PC-3 (cell line): ENCODE measurements around the gene FPR2. TPM values are rescaled to one million over a fixed set of nuclear protein-coding genes. Genes with fewer than 3 reads are reported as not detected.

Experiments
- ATAC-seq: fragments of 200-7000 bp; cut with Tn5 transposase; 2 replicates; pipeline ENCODE4 v1.9.1; 2020; ENCODE audit warnings: mild to moderate bottlenecking, moderate library complexity
- BruUV-seq: library from RNA; stranded (reverse); fragments of 400-500 nt; replicated peaks from 2 replicates; lab custom pipeline; 2021; lab: Mats Ljungman, UMichigan
- CTCF ChIA-PET: fragments of 300-600 bp; sonication (Branson Sonifier 250); formaldehyde crosslinking; loops from one replicate; lab custom pipeline; 2022; ENCODE audit warnings: antibody characterized with exemption; lab: Charles Lee
- POLR2A ChIA-PET: fragments of 300-600 bp; sonication (Branson Sonifier 250); formaldehyde crosslinking; loops from one replicate; lab custom pipeline; 2022; ENCODE audit warnings: antibody characterized with exemption; ENCODE audit not compliant: unreplicated experiment; lab: Charles Lee
- DNase-seq: peaks from one replicate; pipeline ENCODE4 v3.0.0-alpha.2; 2015
- H2AFZ ChIP-seq: fragments of 300-600 bp; sonication (generic); 2 replicates; pipeline ENCODE4 v1.6.0; 2016; ENCODE audit warnings: antibody characterized with exemption, low read length
- H3F3A ChIP-seq: fragments of 300-600 bp; sonication (generic); one replicate; pipeline ENCODE4 v1.6.0; 2017; ENCODE audit warnings: antibody characterized with exemption, low read length, control low read depth, mild to moderate bottlenecking; ENCODE audit not compliant: unreplicated experiment
- H3K27ac ChIP-seq: fragments of 300-600 bp; sonication (generic); 2 replicates; pipeline ENCODE4 v1.5.1; 2016; ENCODE audit warnings: mild to moderate bottlenecking, low read length
- H3K27me3 ChIP-seq: fragments of 300-600 bp; sonication (generic); 2 replicates; pipeline ENCODE4 v1.6.1; 2016; ENCODE audit warnings: low read length, mixed read lengths
- H3K36me3 ChIP-seq: fragments of 300-600 bp; sonication (generic); 2 replicates; pipeline ENCODE4 v1.6.1; 2016; ENCODE audit warnings: low read depth, mixed run types, low read length, mixed read lengths
- H3K4me1 ChIP-seq: fragments of 300-600 bp; sonication (generic); 2 replicates; pipeline ENCODE4 v1.5.1; 2016; ENCODE audit warnings: low read length; ENCODE audit not compliant: insufficient read depth
- H3K4me2 ChIP-seq: fragments of 300-600 bp; sonication (generic); 2 replicates; pipeline ENCODE4 v1.6.0; 2016; ENCODE audit warnings: low read length
- H3K4me3 ChIP-seq: fragments of 300-600 bp; sonication (generic); 2 replicates; pipeline ENCODE4 v1.5.1; 2016; ENCODE audit warnings: mild to moderate bottlenecking, low read length, mixed read lengths
- H3K79me2 ChIP-seq: fragments of 300-600 bp; sonication (generic); 2 replicates; pipeline ENCODE4 v1.6.1; 2017; ENCODE audit warnings: low read length, mixed read lengths
- H3K9ac ChIP-seq: fragments of 300-600 bp; sonication (generic); 2 replicates; pipeline ENCODE4 v1.6.0; 2016; ENCODE audit warnings: mild to moderate bottlenecking, low read length
- H3K9me2 ChIP-seq: fragments of 300-600 bp; sonication (generic); replicated peaks from 2 replicates; pipeline ENCODE4 v1.6.1; 2016; ENCODE audit warnings: mixed run types, low read length, mixed read lengths
- H3K9me3 ChIP-seq: fragments of 300-600 bp; sonication (generic); 2 replicates; pipeline ENCODE4 v1.6.1; 2016; ENCODE audit warnings: low read length, mixed read lengths
- H4K20me1 ChIP-seq: fragments of 300-600 bp; sonication (generic); 2 replicates; pipeline ENCODE4 v1.6.1; 2016; ENCODE audit warnings: low read length, mixed read lengths
- EZH2 ChIP-seq: fragments of 300-600 bp; sonication (generic); IDR thresholded peaks from one replicate; pipeline ENCODE4 v1.6.1; 2017; ENCODE audit warnings: antibody characterized with exemption, mild to moderate bottlenecking, low read length; ENCODE audit not compliant: unreplicated experiment
- EZH2phosphoT487 ChIP-seq: fragments of 300-600 bp; sonication (generic); IDR thresholded peaks from 2 replicates; pipeline ENCODE4 v1.6.1; 2018; ENCODE audit warnings: mild to moderate bottlenecking, antibody characterized with exemption, low read length, borderline replicate concordance
- intact Hi-C: fragments of 100-400 bp; cut with micrococcal nuclease; formaldehyde crosslinking; loops from 2 replicates; pipeline ENCODE4 v1.9.0; 2023
- total RNA-seq: library from RNA; depleted of rRNA; stranded (reverse); fragments of >200 nt; gene quantifications from 2 replicates; pipeline ENCODE4 v1.2.3, GENCODE V29; 2014; rRNA removed
- TF ChIP-seq, protein P1 (sequence below): fragments of 300-600 bp; sonication (generic); conservative IDR thresholded peaks from 2 replicates; pipeline ENCODE4 v1.5.1; 2017; ENCODE audit warnings: antibody characterized with exemption, low read depth, mild to moderate bottlenecking, low read length

The FPR2 gene
- total RNA-seq, 1 experiment from 2014 or later: not detected

DNA sequence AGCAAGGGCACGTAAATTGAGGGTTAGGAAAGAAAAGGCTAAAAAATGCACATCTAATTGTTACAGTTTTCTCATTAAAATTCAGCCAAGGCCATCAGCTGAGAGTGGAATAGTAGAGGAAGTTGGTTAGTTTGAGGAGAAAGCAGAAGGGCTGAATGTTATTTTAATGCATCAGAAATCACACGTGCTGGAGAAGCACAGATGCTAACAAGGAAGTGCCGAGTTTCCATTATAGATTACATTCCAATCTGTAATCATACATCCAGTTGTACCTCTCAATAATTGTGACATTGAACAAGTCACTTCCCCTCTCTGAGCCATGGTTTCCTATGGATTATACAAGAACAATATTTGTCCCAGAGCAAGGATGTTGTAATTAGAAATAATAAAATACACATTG lies 59.0 kb downstream of the FPR2 start:
- Histone ChIP-seq H3K27me3 (no peaks in the 10 kb centered on the region), H3K9me2 (no peaks in the 10 kb centered on the region), H3K9ac (no peak overlapping the region), H2AFZ (no peak overlapping the region), H4K20me1 (no peaks in the 10 kb centered on the region), H3K27ac (no peak overlapping the region), H3K4me1 (no peaks in the 10 kb centered on the region), H3K79me2 (no peaks in the 10 kb centered on the region), H3F3A (no peaks in the 10 kb centered on the region), H3K36me3 (peaks cover 3% of the 10 kb centered on the region; the same call in 1 of the 2 replicates), H3K4me3 (no peak overlapping the region), H3K9me3 (peaks cover 14% of the 10 kb centered on the region; the same call in 1 of the 2 replicates), H3K4me2 (no peak overlapping the region)
- ChIA-PET CTCF (no interaction called here), POLR2A (no interaction called here)
- TF ChIP-seq, protein P1, sequence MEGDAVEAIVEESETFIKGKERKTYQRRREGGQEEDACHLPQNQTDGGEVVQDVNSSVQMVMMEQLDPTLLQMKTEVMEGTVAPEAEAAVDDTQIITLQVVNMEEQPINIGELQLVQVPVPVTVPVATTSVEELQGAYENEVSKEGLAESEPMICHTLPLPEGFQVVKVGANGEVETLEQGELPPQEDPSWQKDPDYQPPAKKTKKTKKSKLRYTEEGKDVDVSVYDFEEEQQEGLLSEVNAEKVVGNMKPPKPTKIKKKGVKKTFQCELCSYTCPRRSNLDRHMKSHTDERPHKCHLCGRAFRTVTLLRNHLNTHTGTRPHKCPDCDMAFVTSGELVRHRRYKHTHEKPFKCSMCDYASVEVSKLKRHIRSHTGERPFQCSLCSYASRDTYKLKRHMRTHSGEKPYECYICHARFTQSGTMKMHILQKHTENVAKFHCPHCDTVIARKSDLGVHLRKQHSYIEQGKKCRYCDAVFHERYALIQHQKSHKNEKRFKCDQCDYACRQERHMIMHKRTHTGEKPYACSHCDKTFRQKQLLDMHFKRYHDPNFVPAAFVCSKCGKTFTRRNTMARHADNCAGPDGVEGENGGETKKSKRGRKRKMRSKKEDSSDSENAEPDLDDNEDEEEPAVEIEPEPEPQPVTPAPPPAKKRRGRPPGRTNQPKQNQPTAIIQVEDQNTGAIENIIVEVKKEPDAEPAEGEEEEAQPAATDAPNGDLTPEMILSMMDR: no peak
- TF ChIP-seq EZH2phosphoT487 (no peak), EZH2 (no peak)
- DNase-seq (no peak), ATAC-seq (no peak)
- BruUV-seq: no TSS peak
- intact Hi-C loops: no loop called here

Other genes starting within 250 kb of the FPR2 start
- not detected in 2 replicates for gene SIGLEC6, start 229.5 kb upstream of the FPR2 start, total RNA-seq
- 7.5 and 8.5 TPM in 2 replicates for gene ZNF175, start 189.9 kb upstream of the FPR2 start, total RNA-seq
- not detected in 2 replicates for gene SIGLEC5, start 130.8 kb upstream of the FPR2 start, total RNA-seq
- gene SIGLEC14, start 114.4 kb upstream of the FPR2 start, total RNA-seq: not detected in 2 replicates
- 10.1 and 12.2 TPM in 2 replicates for gene SPACA6, start 67.8 kb upstream of the FPR2 start, total RNA-seq
- gene HAS1, start 37.2 kb upstream of the FPR2 start, total RNA-seq: not detected in 2 replicates
- 0.46 and 0.55 TPM in 2 replicates for gene FPR1, start 9.3 kb upstream of the FPR2 start, total RNA-seq
- 0.17 and 0.26 TPM in 2 replicates for gene FPR3, start 34.0 kb downstream of the FPR2 start, total RNA-seq
- gene ZNF577, start 126.8 kb downstream of the FPR2 start, total RNA-seq: 6.2 and 7.2 TPM in 2 replicates
- 4.7 and 9.7 TPM in 2 replicates for gene ZNF649, start 143.8 kb downstream of the FPR2 start, total RNA-seq
- gene ZNF613, start 166.3 kb downstream of the FPR2 start, total RNA-seq: 3.1 and 4.3 TPM in 2 replicates
- gene ZNF350, start 225.7 kb downstream of the FPR2 start, total RNA-seq: 5.2 and 6.2 TPM in 2 replicates
- gene ZNF615, start 247.0 kb downstream of the FPR2 start, total RNA-seq: 5.4 and 5.5 TPM in 2 replicates